H1 (cell line): Measurements from ENCODE around the gene CRTAC1. TPM values are rescaled to one million over a fixed set of nuclear protein-coding genes. Genes with fewer than 3 reads are reported as not detected.

Experiments
- CTCF ChIA-PET: fragments of 300-600 bp; sonication (Branson Sonifier 250); formaldehyde crosslinking; loops from one replicate; lab custom pipeline; 2021; ENCODE audit not compliant: partially characterized antibody; lab: Charles Lee
- POLR2A ChIA-PET: fragments of 300-600 bp; sonication (Branson Sonifier 250); formaldehyde crosslinking; loops from one replicate; lab custom pipeline; 2021; ENCODE audit warnings: inconsistent platforms; ENCODE audit not compliant: partially characterized antibody; lab: Charles Lee
- DNase-seq, 2 experiments: peaks; one replicate each; pipeline versions ENCODE4 v3.0.0 to v3.0.0-alpha.2; 2010 to 2022; ENCODE audit warnings: low spot score in 2 of 2, low read depth in 1 of 2, mixed read lengths in 1 of 2
- FAIRE-seq: peaks from 2 replicates; lab custom pipeline; 2011; peaks lifted over from hg19 to GRCh38; lab: Jason Lieb, UNC
- H2AFZ ChIP-seq: 2 replicates; pipeline ENCODE4 v1.8.1; 2012; ENCODE audit warnings: low read length, inconsistent platforms
- H2AK5ac ChIP-seq: 2 replicates; pipeline ENCODE4 v1.6.1; 2013; ENCODE audit warnings: low read depth, low read length
- H2BK120ac ChIP-seq: replicated peaks from 2 replicates; pipeline ENCODE3; 2013; ENCODE audit warnings: low read depth, low read length, inconsistent platforms
- H2BK12ac ChIP-seq: 2 replicates; pipeline ENCODE4 v1.6.1; 2013; ENCODE audit warnings: low read depth, low read length
- H2BK15ac ChIP-seq: 2 replicates; pipeline ENCODE4 v1.6.1; 2013; ENCODE audit warnings: low read length
- H2BK20ac ChIP-seq: 2 replicates; pipeline ENCODE4 v1.6.1; 2013; ENCODE audit warnings: low read length
- H2BK5ac ChIP-seq: 2 replicates; pipeline ENCODE4 v1.6.1; 2013; ENCODE audit warnings: low read depth, low read length
- H3K14ac ChIP-seq: 2 replicates; pipeline ENCODE4 v1.6.1; 2013; ENCODE audit warnings: inconsistent platforms; ENCODE audit not compliant: insufficient read length
- H3K18ac ChIP-seq: 2 replicates; pipeline ENCODE4 v1.6.1; 2013; ENCODE audit warnings: low read length; ENCODE audit errors: extremely low read depth
- H3K23ac ChIP-seq: 2 replicates; pipeline ENCODE4 v1.6.1; 2013; ENCODE audit warnings: inconsistent platforms; ENCODE audit not compliant: insufficient read length
- H3K23me2 ChIP-seq: 2 replicates; pipeline ENCODE4 v1.6.1; 2013; ENCODE audit warnings: low read depth, low read length
- H3K27ac ChIP-seq: 2 replicates; pipeline ENCODE4 v1.6.1; 2011; ENCODE audit warnings: low read depth, low read length, inconsistent platforms
- H3K27me3 ChIP-seq, 4 experiments: replicated peaks in 1 of 4; 1 replicate in 1 of 4; 2 replicates in 3 of 4; pipeline versions ENCODE4 v1.6.1 to v1.8.1; 2011 to 2013; ENCODE audit warnings: low read length in 3 of 4, mild to moderate bottlenecking in 3 of 4, inconsistent platforms in 2 of 4, mixed read lengths in 2 of 4, moderate library complexity in 1 of 4; ENCODE audit not compliant: control insufficient read depth in 3 of 4, insufficient read depth in 3 of 4; ENCODE audit errors: extremely low read depth in 1 of 4
- H3K36me3 ChIP-seq, 4 experiments: 2 replicates each; pipeline versions ENCODE4 v1.6.1 to v1.8.1; 2011 to 2013; ENCODE audit warnings: mild to moderate bottlenecking in 4 of 4, low read length in 3 of 4, moderate library complexity in 2 of 4, control low read depth in 1 of 4, inconsistent platforms in 1 of 4; ENCODE audit not compliant: insufficient read depth in 4 of 4, control insufficient read depth in 2 of 4
- H3K4ac ChIP-seq: replicated peaks from 2 replicates; pipeline ENCODE3; 2013; ENCODE audit warnings: low read length, low read depth, mixed read lengths, inconsistent platforms; ENCODE audit not compliant: insufficient read length
- H3K4me1 ChIP-seq, 4 experiments: replicated peaks in 1 of 4; 1 replicate in 1 of 4; 2 replicates in 3 of 4; pipeline versions ENCODE4 v1.6.1 to v1.8.1; 2011 to 2013; ENCODE audit warnings: low read length in 3 of 4, inconsistent platforms in 2 of 4, mixed read lengths in 1 of 4; ENCODE audit not compliant: insufficient read depth in 4 of 4, control insufficient read depth in 3 of 4
- H3K4me2 ChIP-seq, 2 experiments: 2 replicates each; pipeline versions ENCODE4 v1.6.1 to v1.8.1; 2011 to 2013; ENCODE audit warnings: low read depth in 2 of 2, low read length in 2 of 2, control low read depth in 1 of 2, inconsistent platforms in 1 of 2, mild to moderate bottlenecking in 1 of 2; ENCODE audit not compliant: insufficient read depth in 1 of 2
- H3K4me3 ChIP-seq, 4 experiments: fragments of 200-600, 300-600 bp in 1 of 4; sonication (generic), shearing (Covaris generic), sonication (Bioruptor Twin) in 1 of 4; 2 replicates each; pipeline versions ENCODE4 v1.5.1 to v1.8.1; 2011 to 2016; ENCODE audit warnings: low read length in 4 of 4, low read depth in 3 of 4, control low read depth in 2 of 4, inconsistent platforms in 2 of 4, mild to moderate bottlenecking in 2 of 4, mixed read lengths in 1 of 4, moderate library complexity in 1 of 4; ENCODE audit not compliant: insufficient read depth in 2 of 4; ENCODE audit errors: extremely low read depth in 1 of 4
- H3K56ac ChIP-seq: replicated peaks from 2 replicates; pipeline ENCODE3; 2013; ENCODE audit warnings: low read depth, mild to moderate bottlenecking, mixed read lengths, low read length, inconsistent platforms; ENCODE audit not compliant: insufficient read length
- H3K79me1 ChIP-seq: 2 replicates; pipeline ENCODE4 v1.6.1; 2013; ENCODE audit warnings: low read depth, low read length, control low read depth
- H3K79me2 ChIP-seq, 2 experiments: 2 replicates each; pipeline versions ENCODE4 v1.6.1 to v1.8.1; 2012 to 2013; ENCODE audit warnings: low read length in 2 of 2, mild to moderate bottlenecking in 2 of 2, inconsistent platforms in 1 of 2; ENCODE audit not compliant: insufficient read depth in 2 of 2, control insufficient read depth in 1 of 2
- H3K9ac ChIP-seq, 4 experiments: replicated peaks in 1 of 4; 1 replicate in 1 of 4; 2 replicates in 3 of 4; pipeline versions ENCODE4 v1.6.1 to v1.8.1; 2011 to 2013; ENCODE audit warnings: low read depth in 3 of 4, low read length in 3 of 4, control low read depth in 2 of 4, mild to moderate bottlenecking in 2 of 4, moderate library complexity in 2 of 4, inconsistent platforms in 1 of 4; ENCODE audit errors: extremely low read depth in 1 of 4
- H3K9me3 ChIP-seq, 2 experiments: 2 replicates each; pipeline versions ENCODE4 v1.6.1 to v1.8.1; 2012 to 2013; ENCODE audit warnings: mild to moderate bottlenecking in 2 of 2, moderate library complexity in 2 of 2, control low read depth in 1 of 2, inconsistent platforms in 1 of 2, low read depth in 1 of 2, low read length in 1 of 2, mixed read lengths in 1 of 2; ENCODE audit not compliant: insufficient read depth in 2 of 2
- H4K20me1 ChIP-seq, 2 experiments: replicated peaks in 1 of 2; 2 replicates each; pipeline versions ENCODE3 to v1.8.1; 2011 to 2013; ENCODE audit warnings: inconsistent platforms in 2 of 2, low read length in 2 of 2, mild to moderate bottlenecking in 1 of 2; ENCODE audit not compliant: insufficient read depth in 2 of 2, control insufficient read depth in 1 of 2
- H4K5ac ChIP-seq: 2 replicates; pipeline ENCODE4 v1.6.1; 2013; ENCODE audit warnings: low read length, low read depth, mixed read lengths, inconsistent platforms; ENCODE audit not compliant: insufficient read length
- H4K8ac ChIP-seq: 2 replicates; pipeline ENCODE4 v1.8.0; 2013; ENCODE audit warnings: mild to moderate bottlenecking, moderate library complexity, low read length, inconsistent platforms; ENCODE audit not compliant: insufficient read depth; ENCODE audit errors: extremely low read depth
- H4K91ac ChIP-seq: replicated peaks from 2 replicates; pipeline ENCODE3; 2013; ENCODE audit warnings: low read length, mixed read lengths, inconsistent platforms; ENCODE audit not compliant: insufficient read length
- ATF3 ChIP-seq: IDR thresholded peaks from 2 replicates; pipeline ENCODE4 v1.6.1; 2011; ENCODE audit warnings: low read depth, mild to moderate bottlenecking, low read length; ENCODE audit not compliant: insufficient read depth
- BCL11A ChIP-seq, 2 experiments: IDR thresholded peaks; one replicate each; pipeline ENCODE4 v1.6.1; 2011; ENCODE audit warnings: low read depth in 2 of 2, low read length in 2 of 2, mild to moderate bottlenecking in 2 of 2
- CBX5 ChIP-seq: fragments of 300-800, 300-1000 bp; sonication (generic); IDR thresholded peaks from 2 replicates; pipeline ENCODE4 v1.7.1; 2016; ENCODE audit warnings: antibody characterized with exemption, low read length, low read depth
- CHD2 ChIP-seq: IDR thresholded peaks from 2 replicates; pipeline ENCODE4 v1.6.1; 2012; ENCODE audit warnings: low read length, improper control_type of control experiment
- CTCF ChIP-seq, 3 experiments: IDR thresholded peaks; 1 replicate in 2 of 3; 2 replicates in 1 of 3; pipeline versions ENCODE4 v1.5.1 to v1.6.1; 2011; ENCODE audit warnings: low read length in 3 of 3, mild to moderate bottlenecking in 3 of 3, inconsistent platforms in 2 of 3, low read depth in 1 of 3, moderate library complexity in 1 of 3; ENCODE audit not compliant: insufficient read depth in 1 of 3; ENCODE audit errors: control extremely low read depth in 1 of 3
- KDM1A ChIP-seq: fragments of 200-600, 300-600 bp; sonication (generic); IDR thresholded peaks from 2 replicates; pipeline ENCODE4 v1.7.1; 2016; ENCODE audit warnings: mild to moderate bottlenecking, low read length, borderline replicate concordance
- KDM4A ChIP-seq: IDR thresholded peaks from one replicate; pipeline ENCODE4 v1.7.1; 2012; ENCODE audit warnings: low read depth, mild to moderate bottlenecking, moderate library complexity, low read length, inconsistent platforms; ENCODE audit not compliant: severe bottlenecking
- RNF2 ChIP-seq: fragments of 200-900, 300-1000 bp; sonication (generic); IDR thresholded peaks from 2 replicates; pipeline ENCODE4 v1.7.1; 2016; ENCODE audit warnings: borderline replicate concordance, low read depth, mild to moderate bottlenecking, antibody characterized with exemption, low read length; ENCODE audit not compliant: poor library complexity, severe bottlenecking; ENCODE audit errors: missing control alignments
- SP4 ChIP-seq: IDR thresholded peaks from 2 replicates; pipeline ENCODE4 v1.6.1; 2012; ENCODE audit warnings: low read length, inconsistent platforms
- WGBS, 2 experiments: shearing (Covaris generic) in 1 of 2; methylation state at CpG; one replicate each; pipeline versions ENCODE4 v1.1.6 to v1.1.7; 2013 to 2015; ENCODE audit warnings: low lambda C conversion rate in 2 of 2, mixed read lengths in 2 of 2, inconsistent platforms in 1 of 2, low coverage in 1 of 2, missing lambda C conversion rate in 1 of 2; ENCODE audit not compliant: insufficient replicate concordance in 2 of 2, insufficient coverage in 1 of 2, insufficient read length in 1 of 2; ENCODE audit errors: extremely low coverage in 1 of 2, missing lambda C conversion rate in 1 of 2; 5-methylcytosine and 5-hydroxymethylcytosine counted together
- polyA plus RNA-seq, 7 experiments: library from polyadenylated mRNA; depleted of rRNA in 3 of 7; stranded (reverse) in 5 of 7; unstranded in 2 of 7; fragments of >200 nt in 5 of 7; fragments of 200-250 nt in 2 of 7; gene quantifications; 1 replicate in 5 of 7; 2 replicates in 1 of 7; 4 replicates in 1 of 7; pipeline versions ENCODE4 v1.2.1 to v1.2.3, GENCODE V29; 2011 to 2013; ENCODE audit warnings: missing spikeins in 2 of 7, mixed read lengths in 2 of 7
- total RNA-seq: library from RNA; stranded (reverse); fragmentation: NEBNext Ultra II Directional; extraction: Animal tissue kit (Norgen Biotek cat#: 25700); gene quantifications from 2 replicates; pipeline ENCODE4 v1.2.1, GENCODE V29; 2021

Gene CRTAC1
- total and polyA plus RNA-seq, 2 of the 8 experiments (the other 6 are each of a cell fraction or from before 2014, with no cell fraction given): 0.91 to 1.2 TPM

DNA sequence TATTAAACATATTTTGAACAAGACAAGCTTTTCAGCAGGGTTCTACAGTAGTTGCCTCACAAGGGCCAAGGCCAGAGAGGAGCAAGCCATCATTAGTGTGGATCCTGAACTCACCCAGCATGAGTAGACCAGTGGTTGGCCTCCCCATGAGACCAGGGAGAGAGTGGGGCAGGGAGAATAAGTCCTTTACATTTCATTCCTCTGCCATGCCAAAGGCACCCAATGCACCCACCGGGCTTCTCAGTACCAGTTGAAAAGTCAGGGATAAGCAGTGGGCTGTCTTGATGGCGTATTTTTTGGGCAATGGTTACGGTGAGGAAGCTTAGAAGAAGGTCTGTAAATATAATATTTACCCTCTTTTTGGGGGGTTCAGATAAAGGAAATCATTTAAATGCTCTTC lies 16.6 kb downstream of the CRTAC1 start:
- Histone ChIP-seq H2BK120ac (no peak overlapping the region), H3K27me3 (no peaks in the 10 kb centered on the region), H2AK5ac (no peak overlapping the region), H2BK15ac (no peak overlapping the region), H3K23me2 (no peaks in the 10 kb centered on the region), H4K8ac (no peak overlapping the region), H2AFZ (no peak overlapping the region), H2BK12ac (no peak overlapping the region; the same call in 1 of the 2 replicates), H3K18ac (no peak overlapping the region), H3K4me2 (no peak overlapping the region), H2BK5ac (no peak overlapping the region), H3K14ac (no peak overlapping the region), H3K4me1 (peaks cover 0 to 3% (median under 1%) of the 10 kb centered on the region in 4 experiments; a peak in 1 of 7 replicates), H4K5ac (no peak overlapping the region), H3K4me3 (no peak overlapping the region), H3K79me2 (no peaks in the 10 kb centered on the region), H3K56ac (no peak overlapping the region), H3K27ac (no peak overlapping the region), H4K91ac (no peak overlapping the region), H3K23ac (no peak overlapping the region), H4K20me1 (no peaks in the 10 kb centered on the region), H3K4ac (no peak overlapping the region), H3K36me3 (no peaks in the 10 kb centered on the region), H2BK20ac (no peak overlapping the region), H3K9ac (no peak overlapping the region), H3K9me3 (no peaks in the 10 kb centered on the region), H3K79me1 (no peaks in the 10 kb centered on the region)
- FAIRE-seq (no peak), DNase-seq (no peak)
- POLR2A ChIA-PET: interaction anchor here (1.5 kb wide), 1 partner anchor 17 kb away, joined by 4 read pairs; the partner anchor contains the start of gene CRTAC1
- CTCF ChIA-PET: interaction anchor here (0.6 to 9.3 kb wide), 23 partner anchors 9 to 202 kb away, joined by 3 to 120 read pairs (median 4); partner anchors contain the start of gene CRTAC1
- WGBS, 2 experiments: 98% methylated on average over 3 of the region's 3 CpGs; no CpG with 5 or more reads in 1 of the 2 experiments
- TF ChIP-seq SP4 (no peak), RNF2 (no peak), CHD2 (no peak), KDM1A (no peak), BCL11A (IDR thresholded peaks at IDR 0.05; ENCODE audit: low read depth in 2 of 2, low read length in 2 of 2) (no peak), ATF3 (no peak), CTCF (IDR thresholded peaks at IDR 0.05; ENCODE audit: control extremely low read depth in 1 of 3, insufficient read depth in 1 of 3, low read depth in 1 of 3, low read length in 3 of 3) (no peak), KDM4A (no peak), CBX5 (no peak)
